Measurements from ENCODE around the gene PPT2.

GRCh38 chr6:32112431-32112980 is 41.4 kb upstream of the PPT2 start:
- TF ChIP-seq CTCF (IDR thresholded peaks at IDR 0.05) (no peak), POLR2A (IDR thresholded peaks at IDR 0.05) (no peak), POLR2AphosphoS5 (IDR thresholded peaks at IDR 0.05) (no peak), EP300 (IDR thresholded peaks at IDR 0.05; ENCODE audit: low read depth) (no peak)
